ENCODE results near the gene OR1M1. TPM values are rescaled to one million over a fixed set of nuclear protein-coding genes. Genes with fewer than 3 reads are reported as not detected.

Gene OR1M1
- total RNA-seq, 1 experiment from 2014 or later: not detected

GRCh38 chr19:9107375-9107774, 20.5 kb downstream of the OR1M1 start, which contains the start of gene OR7G2:
TSS of gene OR7G2 (minus strand) at chr19:9107475. CDS start at chr19:9103243, 4,232 bp downstream.
- H3K27me3 ChIP-seq (ENCODE audit: low read length): no peaks in the 10 kb centered on the region
- H4K20me1 ChIP-seq (ENCODE audit: insufficient read depth, low read depth, low read length): no peaks in the 10 kb centered on the region
- H2AFZ ChIP-seq (ENCODE audit: low read length): no peak within 1 kb of the TSS
- no peaks in the 10 kb centered on the region for H3K4me1 ChIP-seq (ENCODE audit: low read length)
- H3K36me3 ChIP-seq (ENCODE audit: insufficient read depth, low read length): no peaks in the 10 kb centered on the region
- no peak within 1 kb of the TSS for H3K9ac ChIP-seq (ENCODE audit: low read length)
- no peak within 1 kb of the TSS for H3K27ac ChIP-seq (ENCODE audit: low read length)
- H3K9me3 ChIP-seq (ENCODE audit: low read length): no peaks in the 10 kb centered on the region
- no peak for DNase-seq
- no peak within 1 kb of the TSS for H3K4me2 ChIP-seq (ENCODE audit: low read depth, low read length, poor library complexity, severe bottlenecking)
- H3K79me2 ChIP-seq (ENCODE audit: low read length): no peaks in the 10 kb centered on the region
- H3K4me3 ChIP-seq (ENCODE audit: low read length): no peak within 1 kb of the TSS
- no peaks in the 10 kb centered on the region for H3K9me2 ChIP-seq (replicated peaks; ENCODE audit: insufficient read depth, low read length)

DNA sequence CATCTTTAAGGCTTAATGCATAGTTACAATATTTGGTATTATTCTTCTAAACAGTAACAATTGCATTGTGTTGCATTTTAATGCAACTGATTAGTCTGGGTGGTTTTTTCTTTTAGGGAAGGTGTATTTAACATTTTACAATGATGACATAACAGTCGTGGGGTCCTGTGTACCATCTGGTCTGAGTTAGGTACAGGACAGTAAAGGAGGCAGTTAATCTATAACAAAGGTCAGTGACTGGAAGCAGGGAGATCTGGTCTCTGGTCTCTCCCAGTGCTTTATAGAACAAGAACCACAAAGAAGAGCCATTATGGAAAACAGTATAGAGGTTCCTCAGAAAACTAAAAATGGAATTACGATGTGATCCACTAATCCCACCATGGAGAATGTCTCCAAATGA, 23.1 kb downstream of the OR1M1 start:
- no peaks in the 10 kb centered on the region for H3K9me2 ChIP-seq (replicated peaks; ENCODE audit: insufficient read depth, low read length)
- H3K9ac ChIP-seq (ENCODE audit: low read length): no peak overlapping the region
- no peak for DNase-seq
- H3K4me2 ChIP-seq (ENCODE audit: low read depth, low read length, poor library complexity, severe bottlenecking): no peak overlapping the region
- H3K79me2 ChIP-seq (ENCODE audit: low read length): no peaks in the 10 kb centered on the region
- no peak overlapping the region for H2AFZ ChIP-seq (ENCODE audit: low read length)
- no peak overlapping the region for H3K27ac ChIP-seq (ENCODE audit: low read length)
- H4K20me1 ChIP-seq (ENCODE audit: insufficient read depth, low read depth, low read length): no peaks in the 10 kb centered on the region
- no peaks in the 10 kb centered on the region for H3K9me3 ChIP-seq (ENCODE audit: low read length)
- H3K4me1 ChIP-seq (ENCODE audit: low read length): no peaks in the 10 kb centered on the region
- no peak overlapping the region for H3K4me3 ChIP-seq (ENCODE audit: low read length)
- H3K36me3 ChIP-seq (ENCODE audit: insufficient read depth, low read length): no peaks in the 10 kb centered on the region
- H3K27me3 ChIP-seq (ENCODE audit: low read length): no peaks in the 10 kb centered on the region

- no peaks in the 10 kb centered on the region for H3K4me1 ChIP-seq (ENCODE audit: low read length)
- no peak within 1 kb of the TSS for H2AFZ ChIP-seq (ENCODE audit: low read length)
- no peak for DNase-seq
- no peaks in the 10 kb centered on the region for H3K36me3 ChIP-seq (ENCODE audit: insufficient read depth, low read length)
- no peaks in the 10 kb centered on the region for H3K27me3 ChIP-seq (ENCODE audit: low read length)
- H3K9ac ChIP-seq (ENCODE audit: low read length): no peak within 1 kb of the TSS
- no peaks in the 10 kb centered on the region for H4K20me1 ChIP-seq (ENCODE audit: insufficient read depth, low read depth, low read length)
- no peak within 1 kb of the TSS for H3K4me2 ChIP-seq (ENCODE audit: low read depth, low read length, poor library complexity, severe bottlenecking)
- no peak within 1 kb of the TSS for H3K27ac ChIP-seq (ENCODE audit: low read length)
- no peaks in the 10 kb centered on the region for H3K9me2 ChIP-seq (replicated peaks; ENCODE audit: insufficient read depth, low read length)
- no peak within 1 kb of the TSS for H3K4me3 ChIP-seq (ENCODE audit: low read length)
- H3K9me3 ChIP-seq (ENCODE audit: low read length): no peaks in the 10 kb centered on the region
- no peaks in the 10 kb centered on the region for H3K79me2 ChIP-seq (ENCODE audit: low read length)
These were observed 28.5 kb downstream of the OR1M1 start, which contains the start of gene OR7G1 for GRCh38 chr19:9115307-9115813. TSS of gene OR7G1 (minus strand) at chr19:9115763. CDS start at chr19:9115763, 0 bp downstream.

DNA sequence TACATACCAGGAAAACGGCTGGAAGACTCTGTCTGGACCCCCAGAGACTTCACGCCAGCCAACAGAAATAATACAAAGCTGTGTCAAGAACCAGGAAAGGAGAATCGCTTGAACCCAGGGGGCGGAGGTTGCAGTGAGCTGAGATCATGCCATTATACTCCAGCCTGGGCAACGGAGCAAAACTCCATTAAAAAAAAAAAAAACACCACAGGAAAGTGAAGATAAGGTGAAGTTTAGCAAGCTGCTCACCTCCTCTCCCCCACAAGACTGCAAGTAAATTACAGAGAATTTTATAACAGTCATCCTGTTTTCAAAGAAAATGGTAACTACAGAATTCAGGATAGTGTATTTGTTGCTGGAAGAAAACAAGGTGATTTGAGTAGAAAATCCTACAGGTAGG, 29.7 kb downstream of the OR1M1 start:
- H3K27ac ChIP-seq (ENCODE audit: low read length): no peak overlapping the region
- H3K9me3 ChIP-seq (ENCODE audit: low read length): no peaks in the 10 kb centered on the region
- H3K4me2 ChIP-seq (ENCODE audit: low read depth, low read length, poor library complexity, severe bottlenecking): no peak overlapping the region
- no peaks in the 10 kb centered on the region for H3K27me3 ChIP-seq (ENCODE audit: low read length)
- DNase-seq: no peak
- no peak overlapping the region for H3K9ac ChIP-seq (ENCODE audit: low read length)
- H3K36me3 ChIP-seq (ENCODE audit: insufficient read depth, low read length): no peaks in the 10 kb centered on the region
- no peaks in the 10 kb centered on the region for H3K79me2 ChIP-seq (ENCODE audit: low read length)
- no peaks in the 10 kb centered on the region for H4K20me1 ChIP-seq (ENCODE audit: insufficient read depth, low read depth, low read length)
- no peak overlapping the region for H2AFZ ChIP-seq (ENCODE audit: low read length)
- H3K4me3 ChIP-seq (ENCODE audit: low read length): no peak overlapping the region
- no peaks in the 10 kb centered on the region for H3K9me2 ChIP-seq (replicated peaks; ENCODE audit: insufficient read depth, low read length)
- H3K4me1 ChIP-seq (ENCODE audit: low read length): no peaks in the 10 kb centered on the region

DNA sequence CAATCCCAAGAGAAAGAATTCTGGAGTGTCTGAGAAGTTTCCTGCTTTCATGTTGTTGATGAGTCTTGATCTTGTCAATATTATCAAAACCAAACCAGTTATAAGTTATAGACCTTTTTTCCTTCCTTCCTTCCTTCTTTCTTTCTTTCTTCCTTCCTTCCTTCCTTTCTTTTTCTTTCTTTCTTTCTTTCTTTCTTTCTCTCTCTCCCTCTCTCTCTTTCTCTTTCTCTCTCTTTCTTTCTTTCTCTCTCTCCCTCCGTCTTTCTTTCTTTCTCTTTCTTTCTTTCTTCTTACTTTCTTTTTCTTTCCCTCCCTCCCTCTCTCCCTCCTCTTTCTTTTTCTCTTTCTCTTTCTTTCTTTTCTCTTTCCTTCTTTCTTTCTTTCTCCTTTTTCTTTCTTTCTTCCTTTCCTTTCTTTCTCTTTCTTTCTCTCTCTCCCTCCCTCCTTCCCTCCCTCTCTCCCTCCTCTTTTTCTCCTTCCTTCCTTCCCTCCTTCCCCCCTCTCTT, 40.1 kb downstream of the OR1M1 start, which contains the start of gene OR7G3:
Gene OR7G3 (minus strand): TSS at position 51 of the 506 bp plus-strand sequence. CDS start 0 bp downstream, at position 51.
- Histone ChIP-seq H3K79me2 (ENCODE audit: low read length) (no peaks in the 10 kb centered on the region), H2AFZ (ENCODE audit: low read length) (no peak within 1 kb of the TSS), H3K27me3 (ENCODE audit: low read length) (no peaks in the 10 kb centered on the region), H4K20me1 (ENCODE audit: insufficient read depth, low read depth, low read length) (no peaks in the 10 kb centered on the region), H3K9me2 (replicated peaks; ENCODE audit: insufficient read depth, low read length) (no peaks in the 10 kb centered on the region), H3K27ac (ENCODE audit: low read length) (no peak within 1 kb of the TSS), H3K4me2 (ENCODE audit: low read depth, low read length, poor library complexity, severe bottlenecking) (no peak within 1 kb of the TSS), H3K36me3 (ENCODE audit: insufficient read depth, low read length) (no peaks in the 10 kb centered on the region), H3K9me3 (ENCODE audit: low read length) (no peaks in the 10 kb centered on the region), H3K4me1 (ENCODE audit: low read length) (no peaks in the 10 kb centered on the region), H3K9ac (ENCODE audit: low read length) (no peak within 1 kb of the TSS), H3K4me3 (ENCODE audit: low read length) (no peak within 1 kb of the TSS)
- no peak for DNase-seq

DNA sequence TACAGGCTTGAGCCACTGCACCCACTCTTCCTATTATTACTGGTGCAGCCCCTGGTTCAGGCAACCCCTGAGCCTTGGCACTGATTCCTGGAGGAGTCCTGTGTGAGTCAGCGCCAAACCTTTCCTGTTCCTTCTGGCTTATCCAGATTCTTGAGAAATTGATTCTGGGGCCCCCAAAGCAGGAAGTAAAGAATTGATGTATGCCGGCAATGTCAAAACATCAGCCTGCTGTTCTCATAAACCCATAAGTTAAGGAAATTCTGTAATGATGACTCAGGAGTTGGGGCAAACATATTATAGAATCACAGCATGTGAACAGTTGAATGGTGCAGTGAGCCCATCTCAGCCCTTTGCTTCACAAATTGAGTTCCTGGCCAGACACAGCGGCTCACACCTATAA, 41.3 kb downstream of the OR1M1 start:
- no peak overlapping the region for H3K4me2 ChIP-seq (ENCODE audit: low read depth, low read length, poor library complexity, severe bottlenecking)
- no peaks in the 10 kb centered on the region for H3K79me2 ChIP-seq (ENCODE audit: low read length)

GRCh38 chr19:9130965-9131364, 44.1 kb downstream of the OR1M1 start:
- Histone ChIP-seq H3K4me3 (ENCODE audit: low read length) (no peak overlapping the region), H3K9me2 (replicated peaks; ENCODE audit: insufficient read depth, low read length) (no peaks in the 10 kb centered on the region), H3K27ac (ENCODE audit: low read length) (no peak overlapping the region), H3K4me2 (ENCODE audit: low read depth, low read length, poor library complexity, severe bottlenecking) (no peak overlapping the region), H4K20me1 (ENCODE audit: insufficient read depth, low read depth, low read length) (no peaks in the 10 kb centered on the region), H3K4me1 (ENCODE audit: low read length) (no peaks in the 10 kb centered on the region), H3K79me2 (ENCODE audit: low read length) (no peaks in the 10 kb centered on the region), H3K27me3 (ENCODE audit: low read length) (no peaks in the 10 kb centered on the region), H2AFZ (ENCODE audit: low read length) (no peak overlapping the region), H3K36me3 (ENCODE audit: insufficient read depth, low read length) (no peaks in the 10 kb centered on the region), H3K9me3 (ENCODE audit: low read length) (no peaks in the 10 kb centered on the region), H3K9ac (ENCODE audit: low read length) (no peak overlapping the region)
- peak; percentile 51 for DNase-seq

More for the DNA sequence above, 41.3 kb downstream of the OR1M1 start:
- Histone ChIP-seq H3K4me3 (ENCODE audit: low read length) (no peak overlapping the region), H3K27me3 (ENCODE audit: low read length) (no peaks in the 10 kb centered on the region), H3K9ac (ENCODE audit: low read length) (no peak overlapping the region), H3K4me1 (ENCODE audit: low read length) (no peaks in the 10 kb centered on the region), H3K9me2 (replicated peaks; ENCODE audit: insufficient read depth, low read length) (no peaks in the 10 kb centered on the region), H3K36me3 (ENCODE audit: insufficient read depth, low read length) (no peaks in the 10 kb centered on the region), H3K9me3 (ENCODE audit: low read length) (no peaks in the 10 kb centered on the region), H2AFZ (ENCODE audit: low read length) (no peak overlapping the region), H4K20me1 (ENCODE audit: insufficient read depth, low read depth, low read length) (no peaks in the 10 kb centered on the region), H3K27ac (ENCODE audit: low read length) (no peak overlapping the region)
- DNase-seq: no peak

DNA sequence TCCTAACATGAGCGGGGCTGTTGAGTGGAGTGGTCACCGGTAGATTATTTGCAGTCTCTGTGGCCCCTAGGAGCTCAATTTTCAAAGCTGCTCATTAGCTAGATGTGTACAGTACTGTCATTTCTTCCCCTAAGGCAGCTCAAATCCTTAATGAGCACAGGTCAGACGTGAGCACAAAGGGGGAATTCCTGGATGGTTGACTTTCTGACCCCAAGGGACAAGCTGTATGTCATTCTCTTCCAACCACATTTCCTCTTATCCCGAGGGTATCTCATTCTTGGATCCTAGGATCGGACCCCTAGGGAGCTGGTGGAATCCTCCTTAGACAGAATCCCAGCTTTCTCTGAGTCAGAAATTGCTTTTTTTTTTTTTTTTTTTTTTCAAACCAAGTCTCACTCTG, 45.6 kb downstream of the OR1M1 start:
- DNase-seq: no peak
- no peak overlapping the region for H3K9ac ChIP-seq (ENCODE audit: low read length)
- H3K9me3 ChIP-seq (ENCODE audit: low read length): no peaks in the 10 kb centered on the region
- H4K20me1 ChIP-seq (ENCODE audit: insufficient read depth, low read depth, low read length): no peaks in the 10 kb centered on the region
- no peaks in the 10 kb centered on the region for H3K9me2 ChIP-seq (replicated peaks; ENCODE audit: insufficient read depth, low read length)
- no peak overlapping the region for H3K27ac ChIP-seq (ENCODE audit: low read length)
- no peaks in the 10 kb centered on the region for H3K27me3 ChIP-seq (ENCODE audit: low read length)
- no peaks in the 10 kb centered on the region for H3K36me3 ChIP-seq (ENCODE audit: insufficient read depth, low read length)
- no peaks in the 10 kb centered on the region for H3K79me2 ChIP-seq (ENCODE audit: low read length)
- no peak overlapping the region for H3K4me2 ChIP-seq (ENCODE audit: low read depth, low read length, poor library complexity, severe bottlenecking)
- peaks cover 5% of the 10 kb centered on the region for H3K4me1 ChIP-seq (ENCODE audit: low read length)
- H3K4me3 ChIP-seq (ENCODE audit: low read length): no peak overlapping the region
- no peak overlapping the region for H2AFZ ChIP-seq (ENCODE audit: low read length)
